ENCODE results near the gene TRAPPC8.

Gene TRAPPC8

DNA sequence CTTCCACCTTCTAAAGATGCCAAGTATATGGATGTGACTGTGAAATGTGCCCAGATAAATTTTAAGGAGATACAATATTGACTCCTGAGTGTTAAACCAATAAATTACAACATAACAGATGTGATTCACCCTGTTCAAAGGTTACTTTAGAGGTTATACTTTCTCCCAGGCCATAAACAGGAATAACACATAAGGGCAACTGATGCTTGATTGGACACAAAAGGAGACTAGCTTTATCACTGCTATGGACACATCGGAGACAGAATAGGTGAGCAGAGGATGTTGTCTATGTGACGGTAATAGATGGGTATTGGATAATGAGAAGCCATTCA lies 150.4 kb downstream of the TRAPPC8 start:
- no peak overlapping the region for H3K27ac ChIP-seq
- TF ChIP-seq ZFX (IDR thresholded peaks at IDR 0.05), result no peak
- TF ChIP-seq, protein P1, sequence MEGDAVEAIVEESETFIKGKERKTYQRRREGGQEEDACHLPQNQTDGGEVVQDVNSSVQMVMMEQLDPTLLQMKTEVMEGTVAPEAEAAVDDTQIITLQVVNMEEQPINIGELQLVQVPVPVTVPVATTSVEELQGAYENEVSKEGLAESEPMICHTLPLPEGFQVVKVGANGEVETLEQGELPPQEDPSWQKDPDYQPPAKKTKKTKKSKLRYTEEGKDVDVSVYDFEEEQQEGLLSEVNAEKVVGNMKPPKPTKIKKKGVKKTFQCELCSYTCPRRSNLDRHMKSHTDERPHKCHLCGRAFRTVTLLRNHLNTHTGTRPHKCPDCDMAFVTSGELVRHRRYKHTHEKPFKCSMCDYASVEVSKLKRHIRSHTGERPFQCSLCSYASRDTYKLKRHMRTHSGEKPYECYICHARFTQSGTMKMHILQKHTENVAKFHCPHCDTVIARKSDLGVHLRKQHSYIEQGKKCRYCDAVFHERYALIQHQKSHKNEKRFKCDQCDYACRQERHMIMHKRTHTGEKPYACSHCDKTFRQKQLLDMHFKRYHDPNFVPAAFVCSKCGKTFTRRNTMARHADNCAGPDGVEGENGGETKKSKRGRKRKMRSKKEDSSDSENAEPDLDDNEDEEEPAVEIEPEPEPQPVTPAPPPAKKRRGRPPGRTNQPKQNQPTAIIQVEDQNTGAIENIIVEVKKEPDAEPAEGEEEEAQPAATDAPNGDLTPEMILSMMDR (conservative IDR thresholded peaks at IDR 0.05), result no peak

DNA sequence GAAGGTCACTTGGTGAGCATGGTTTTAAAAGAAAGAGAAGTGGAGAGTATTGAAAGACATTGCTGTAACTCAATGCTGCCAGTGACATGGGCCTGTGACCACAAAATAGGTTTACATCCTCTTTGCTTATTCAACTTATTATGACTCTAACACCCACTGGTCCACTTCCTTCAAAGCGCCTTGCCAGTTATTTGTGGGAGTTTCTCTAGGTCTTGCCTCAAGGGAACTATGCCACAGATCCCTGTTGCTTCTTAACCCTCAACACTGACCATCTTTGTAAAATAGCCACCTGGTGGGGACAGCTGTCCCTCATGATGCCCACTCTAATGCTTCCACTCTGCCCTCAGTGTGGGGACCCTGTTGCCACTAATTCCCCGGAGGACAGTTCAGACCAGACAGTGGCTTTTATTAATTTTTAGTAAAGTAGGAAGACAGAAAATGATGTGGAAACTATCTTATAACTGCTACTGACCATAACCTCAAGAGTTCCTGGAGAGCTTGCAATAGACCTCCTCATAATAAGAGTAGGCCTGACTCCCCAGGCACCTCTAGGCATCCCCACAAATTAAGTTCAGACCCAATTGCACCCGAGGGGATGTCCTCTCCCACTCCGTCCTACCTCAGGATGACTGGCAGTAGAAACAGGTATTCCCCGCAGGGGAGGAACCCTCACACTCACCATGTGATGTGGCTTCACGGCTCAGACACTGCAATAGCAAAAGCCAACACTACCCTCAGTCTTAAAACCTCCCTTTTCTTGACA lies 150.9 kb downstream of the TRAPPC8 start:
- TF ChIP-seq, protein P1 (conservative IDR thresholded peaks at IDR 0.05), result no peak
- no peak overlapping the region for H3K27ac ChIP-seq

DNA sequence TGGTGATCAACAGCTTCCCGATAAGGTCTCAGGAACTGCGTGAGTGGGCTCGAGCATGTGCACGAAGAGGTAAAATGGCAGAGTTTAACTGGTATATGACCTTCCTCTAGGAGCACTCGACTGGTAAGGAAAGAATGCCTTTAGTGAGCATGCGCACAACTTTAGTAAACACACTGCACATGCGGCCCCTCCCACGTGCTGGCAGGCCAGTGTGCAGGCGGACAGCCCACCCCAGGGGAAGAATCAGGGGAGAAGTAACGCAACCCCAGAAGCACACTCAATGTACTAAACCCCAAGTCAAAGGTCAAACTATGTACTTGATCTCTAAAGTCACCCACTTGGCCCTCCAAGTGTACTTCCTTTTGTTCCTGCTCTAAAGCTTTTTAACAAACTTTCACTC lies 153.5 kb downstream of the TRAPPC8 start:
- TF ChIP-seq, protein P1 (conservative IDR thresholded peaks at IDR 0.05), result no peak
- TF ChIP-seq ZFX (IDR thresholded peaks at IDR 0.05), result no peak
- H3K27ac ChIP-seq, result no peak overlapping the region

GRCh38 chr18:31783059-31783458 lies 159.9 kb downstream of the TRAPPC8 start:
- TF ChIP-seq, protein P1 (conservative IDR thresholded peaks at IDR 0.05), result no peak
- no peak for TF ChIP-seq ZFX (IDR thresholded peaks at IDR 0.05)
- H3K27ac ChIP-seq, result no peak overlapping the region
